ENCODE results near the gene TET3. TPM values are rescaled to one million over a fixed set of nuclear protein-coding genes. Genes with fewer than 3 reads are reported as not detected.

Gene TET3
- total and polyA plus RNA-seq, 5 donors = 1.1 to 3.3 (median 2.6) TPM

DNA sequence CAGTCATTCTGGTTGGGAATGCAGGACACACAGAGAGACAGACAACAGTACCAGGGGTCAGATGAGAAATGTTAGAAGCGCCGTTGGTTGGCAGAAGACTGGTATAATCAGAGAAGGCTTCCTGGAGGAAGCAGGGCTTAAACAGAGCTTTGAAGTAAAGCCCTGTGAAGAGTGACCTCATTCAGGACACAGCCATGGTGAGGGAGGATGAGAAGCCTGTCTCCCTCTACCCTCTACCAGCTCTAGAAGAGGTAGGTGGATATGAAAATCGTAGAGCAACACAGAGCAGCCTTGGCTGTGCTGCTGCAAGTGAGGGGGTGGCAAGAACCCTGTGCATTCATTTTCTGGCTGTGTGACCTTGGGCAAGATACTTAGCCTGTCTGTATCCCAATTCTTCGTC lies 14.2 kb downstream of the TET3 start:
- intact Hi-C loops (cut with DNase I) = no loop called here
- no peak for ATAC-seq
- WGBS = 80% methylated on average over 4 of the region's 4 CpGs

DNA sequence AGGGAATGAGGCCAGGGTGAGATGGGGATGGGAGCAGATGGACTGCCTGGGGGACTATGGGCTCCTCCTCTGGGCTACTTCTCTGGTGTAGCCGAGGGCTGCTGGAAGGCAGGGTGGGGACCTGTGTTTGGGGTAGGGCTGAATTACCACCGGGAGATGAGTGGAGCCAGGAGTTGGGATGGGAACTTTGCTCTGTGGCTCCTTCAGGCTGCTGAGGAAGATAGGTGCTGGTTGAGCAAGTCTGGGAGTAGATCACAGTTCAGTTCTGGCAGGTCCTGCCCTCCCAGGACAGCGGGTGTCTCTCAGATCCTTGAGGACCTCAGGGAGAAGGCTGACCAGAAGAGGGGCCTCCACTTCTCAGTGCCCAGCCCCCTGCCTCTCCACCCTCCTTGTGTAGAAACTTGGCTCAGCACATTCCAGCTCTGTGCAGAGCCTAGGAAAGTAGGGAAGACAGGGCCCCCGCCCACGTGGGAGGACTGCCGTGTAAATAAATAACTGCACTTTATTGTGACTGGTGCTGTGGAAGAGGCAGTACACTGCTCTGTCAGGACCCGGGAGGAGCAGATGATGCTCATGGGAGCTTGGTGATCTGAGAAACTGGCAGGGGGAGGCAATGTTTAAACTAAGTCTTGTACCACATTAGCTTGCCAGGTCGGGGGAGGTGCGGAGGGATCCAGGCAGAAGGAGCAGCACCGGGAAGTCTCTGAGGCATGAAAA lies 15.3 kb downstream of the TET3 start:
- DNase-seq (peak in 1 of 3 donors; percentile 58), ATAC-seq (no peak)
- H3K9me3 ChIP-seq (ENCODE audit: control insufficient read depth, low read length) = no peaks in the 10 kb centered on the region
- H3K4me1 ChIP-seq (ENCODE audit: control insufficient read depth, insufficient read depth, low read length) = peaks cover 11% of the 10 kb centered on the region
- H3K27me3 ChIP-seq (ENCODE audit: control insufficient read depth, insufficient read depth) = no peaks in the 10 kb centered on the region
- no peak overlapping the region for H3K27ac ChIP-seq (ENCODE audit: low read length)
- no peak overlapping the region for H3K4me3 ChIP-seq (ENCODE audit: low read length)
- 38% methylated on average over 10 of the region's 10 CpGs for WGBS
- intact Hi-C loops (cut with DNase I) = no loop called here

More for the DNA sequence above, 14.2 kb downstream of the TET3 start:
- no peaks in the 10 kb centered on the region for H3K9me3 ChIP-seq (ENCODE audit: control insufficient read depth, low read length)
- DNase-seq = no peak
- H3K27ac ChIP-seq (ENCODE audit: low read length) = no peak overlapping the region
- H3K27me3 ChIP-seq (ENCODE audit: control insufficient read depth, insufficient read depth) = no peaks in the 10 kb centered on the region
- H3K4me1 ChIP-seq (ENCODE audit: control insufficient read depth, insufficient read depth, low read length) = peaks cover 11% of the 10 kb centered on the region
- no peak overlapping the region for H3K4me3 ChIP-seq (ENCODE audit: low read length)

DNA sequence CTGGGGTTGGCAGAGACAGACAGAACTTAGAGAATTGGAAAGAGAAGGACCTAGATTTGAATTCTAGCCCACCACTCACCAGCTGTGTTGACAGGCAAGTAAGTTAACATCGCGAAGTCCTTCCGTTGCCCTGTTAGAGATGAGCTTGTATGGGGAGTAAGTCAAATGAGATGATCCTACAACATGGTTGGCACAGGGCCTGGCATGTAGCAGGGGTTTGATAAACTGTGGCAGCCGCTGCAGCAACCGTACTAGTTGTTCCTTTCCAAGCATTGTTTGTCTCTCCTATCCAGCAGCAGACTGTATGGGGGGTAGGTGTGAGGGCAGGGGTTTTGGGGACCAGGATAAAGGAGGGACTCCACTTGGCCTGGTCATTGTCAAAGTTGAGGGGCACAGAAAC lies 16.0 kb downstream of the TET3 start:
- Histone ChIP-seq H3K4me3 (ENCODE audit: low read length) (no peak overlapping the region), H3K4me1 (ENCODE audit: control insufficient read depth, insufficient read depth, low read length) (peaks cover 12% of the 10 kb centered on the region), H3K27ac (ENCODE audit: low read length) (no peak overlapping the region), H3K9me3 (ENCODE audit: control insufficient read depth, low read length) (no peaks in the 10 kb centered on the region), H3K27me3 (ENCODE audit: control insufficient read depth, insufficient read depth) (no peaks in the 10 kb centered on the region)
- WGBS = 53% methylated on average over 5 of the region's 5 CpGs
- intact Hi-C loops (cut with DNase I) = no loop called here
- DNase-seq (peak in 1 of 3 donors; percentile 55), ATAC-seq (no peak)

DNA sequence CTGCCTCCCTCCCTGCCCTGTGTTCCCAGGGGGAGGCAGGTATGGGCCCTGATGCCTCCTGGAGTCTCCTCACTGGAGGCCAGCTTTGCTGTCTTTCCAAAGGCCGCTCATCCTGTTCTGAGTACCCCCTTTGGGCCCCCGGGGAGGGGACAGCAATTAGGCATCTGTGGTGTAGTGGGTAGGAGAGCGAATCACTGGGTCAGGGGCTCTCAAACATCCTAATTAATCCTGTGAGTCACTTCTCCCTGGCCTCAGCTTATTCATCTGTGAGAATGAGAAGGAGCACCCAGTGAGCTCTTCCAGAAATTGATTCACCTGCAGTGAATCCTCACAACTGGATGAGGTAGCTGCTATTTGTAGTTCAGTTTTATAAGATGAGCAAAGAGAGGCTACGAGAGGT lies 16.4 kb downstream of the TET3 start:
- 84% methylated on average over 4 of the region's 4 CpGs for WGBS
- intact Hi-C loops (cut with DNase I) = no loop called here
- peaks cover 13% of the 10 kb centered on the region for H3K4me1 ChIP-seq (ENCODE audit: control insufficient read depth, insufficient read depth, low read length)

DNA sequence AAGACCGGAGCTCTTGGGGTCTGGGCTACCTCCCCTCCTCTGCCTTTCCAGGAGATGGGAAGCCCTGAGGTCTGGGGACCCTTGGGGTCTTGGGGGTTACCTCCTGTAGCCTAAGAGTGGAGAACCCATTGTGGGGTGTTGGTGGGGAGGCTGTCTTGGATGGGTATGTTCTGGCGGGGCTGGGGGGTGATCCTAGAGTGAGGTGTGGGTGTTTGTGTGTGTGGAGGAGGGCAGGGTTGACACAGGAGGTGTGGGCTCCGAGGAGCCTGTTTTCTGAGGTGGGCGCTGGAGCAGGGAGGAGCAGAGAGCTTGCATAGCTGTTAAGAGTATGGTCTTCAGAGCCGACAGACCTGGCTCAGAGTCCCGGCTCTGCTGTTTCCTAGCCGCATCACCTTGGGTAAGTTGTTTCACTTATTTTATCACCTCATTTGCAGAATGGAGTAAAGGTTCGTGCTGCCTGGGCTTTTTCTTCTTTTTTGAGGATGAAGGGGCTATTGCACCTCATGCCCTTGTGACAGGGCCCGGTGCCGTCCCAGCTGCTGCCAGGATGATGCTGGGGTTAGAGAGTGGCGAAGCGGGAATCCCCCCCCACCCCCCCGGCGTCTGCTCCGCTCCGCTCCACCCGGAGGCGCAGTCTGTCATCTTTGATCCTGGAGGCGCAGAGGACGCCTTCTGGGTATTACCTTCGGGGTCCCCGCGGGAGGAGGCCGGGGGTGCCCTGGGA lies 17.2 kb downstream of the TET3 start:
- intact Hi-C loops (cut with DNase I) = no loop called here
- Histone ChIP-seq H3K9me3 (ENCODE audit: control insufficient read depth, low read length) (no peaks in the 10 kb centered on the region), H3K4me1 (ENCODE audit: control insufficient read depth, insufficient read depth, low read length) (peaks cover 15% of the 10 kb centered on the region), H3K4me3 (ENCODE audit: low read length) (peak overlapping the region; percentile 71), H3K27me3 (ENCODE audit: control insufficient read depth, insufficient read depth) (no peaks in the 10 kb centered on the region), H3K27ac (ENCODE audit: low read length) (no peak overlapping the region)
- DNase-seq (peak in 1 of 3 donors; percentile 45), ATAC-seq (no peak)
- WGBS = 14% methylated on average over 24 of the region's 24 CpGs

More for the DNA sequence above, 16.4 kb downstream of the TET3 start:
- Histone ChIP-seq H3K27ac (ENCODE audit: low read length) (no peak overlapping the region), H3K27me3 (ENCODE audit: control insufficient read depth, insufficient read depth) (no peaks in the 10 kb centered on the region), H3K9me3 (ENCODE audit: control insufficient read depth, low read length) (no peaks in the 10 kb centered on the region), H3K4me3 (ENCODE audit: low read length) (no peak overlapping the region)
- no peak for DNase-seq
- no peak for ATAC-seq

DNA sequence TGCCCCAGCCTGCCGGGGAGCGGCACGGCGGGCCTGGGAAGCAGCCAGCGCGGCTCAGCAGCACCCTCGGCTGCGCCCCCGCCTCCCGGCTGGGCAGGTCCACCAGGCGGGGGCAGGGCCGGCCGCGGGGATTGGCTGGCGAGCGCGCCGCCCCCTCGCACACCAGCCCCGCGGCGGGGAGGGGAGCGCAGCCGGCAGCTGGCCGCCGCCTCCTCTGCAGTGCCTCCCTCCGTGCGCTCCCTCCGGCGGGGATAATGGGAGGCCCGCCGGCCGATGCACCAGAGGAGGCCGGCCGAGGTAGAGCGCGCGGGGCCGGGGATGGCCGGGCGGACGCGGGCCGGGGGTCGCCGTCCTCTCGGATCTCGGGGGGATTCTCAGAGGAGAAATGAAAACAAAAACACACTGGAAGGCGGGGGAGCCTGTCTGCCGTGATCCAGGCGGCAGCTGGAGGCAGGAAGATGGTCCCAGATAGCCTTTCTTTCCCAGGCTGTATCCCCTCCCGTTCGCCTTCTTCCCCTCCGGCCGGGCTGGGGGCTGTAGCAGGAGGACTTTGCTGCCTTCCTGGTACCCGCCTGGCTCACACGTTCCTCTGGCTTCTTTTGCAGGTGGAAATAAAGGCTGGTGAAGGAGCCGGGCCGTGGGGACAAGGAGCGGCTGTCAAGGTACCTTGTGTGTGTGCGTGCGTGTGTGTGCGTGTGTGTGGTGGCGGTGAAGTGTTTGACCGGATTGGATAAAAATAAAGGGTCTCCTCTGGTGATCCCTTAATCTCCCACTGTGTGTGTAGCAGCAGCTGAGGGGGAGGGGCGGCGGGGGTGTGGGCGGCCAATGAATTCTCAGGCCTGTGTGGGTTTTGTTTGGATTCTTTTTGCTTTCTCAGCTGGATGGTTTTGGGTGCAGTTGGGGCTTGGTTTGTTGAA lies 18.1 kb downstream of the TET3 start:
- Histone ChIP-seq H3K9me3 (ENCODE audit: control insufficient read depth, low read length) (no peaks in the 10 kb centered on the region), H3K4me1 (ENCODE audit: control insufficient read depth, insufficient read depth, low read length) (peaks cover 15% of the 10 kb centered on the region), H3K4me3 (ENCODE audit: low read length) (peak overlapping the region; percentile 71), H3K27ac (ENCODE audit: low read length) (no peak overlapping the region), H3K27me3 (ENCODE audit: control insufficient read depth, insufficient read depth) (no peaks in the 10 kb centered on the region)
- DNase-seq (peak; percentile 88 to 96 (median 94)), ATAC-seq (peak; percentile 98 to 99)
- WGBS = 4% methylated on average over 68 of the region's 68 CpGs
- intact Hi-C loops (cut with DNase I) = no loop called here

DNA sequence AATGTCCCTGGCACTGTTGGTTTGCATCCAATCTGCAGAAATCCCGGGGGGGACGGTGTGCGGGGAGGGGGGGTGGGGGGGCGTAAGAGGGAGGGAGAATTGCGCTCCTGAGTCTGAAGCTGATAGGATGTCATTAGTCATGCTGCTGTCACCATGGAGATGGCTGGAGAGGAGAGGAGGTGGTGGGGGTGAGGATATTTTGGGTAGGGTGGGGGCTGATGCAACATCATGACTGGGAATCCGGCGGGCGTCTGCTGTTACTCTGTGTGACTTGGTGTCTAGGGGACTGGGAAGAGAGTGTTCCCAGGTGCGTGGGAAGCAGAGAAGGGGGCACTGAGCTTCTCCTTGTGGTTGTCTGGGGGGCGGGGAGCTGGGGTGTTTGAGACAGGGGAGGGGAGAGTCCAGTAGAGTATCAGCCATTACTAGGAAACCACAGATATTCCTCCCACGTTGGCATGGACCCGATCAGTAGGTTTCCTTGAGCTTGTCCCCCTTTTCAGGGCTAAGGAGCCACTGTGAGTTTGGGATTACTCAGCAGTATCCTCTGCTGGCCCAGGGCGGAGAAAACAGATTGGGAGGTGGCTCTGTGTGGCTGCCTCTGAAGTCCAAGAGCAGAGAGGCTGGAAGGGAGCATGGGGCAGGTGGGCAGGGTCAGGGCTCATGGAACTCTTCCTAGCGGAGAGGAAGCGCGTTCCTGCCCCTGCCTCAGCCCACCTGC lies 18.9 kb downstream of the TET3 start:
- no peak overlapping the region for H3K27ac ChIP-seq (ENCODE audit: low read length)
- ATAC-seq = peak in 1 of 2 donors; percentile 37

DNA sequence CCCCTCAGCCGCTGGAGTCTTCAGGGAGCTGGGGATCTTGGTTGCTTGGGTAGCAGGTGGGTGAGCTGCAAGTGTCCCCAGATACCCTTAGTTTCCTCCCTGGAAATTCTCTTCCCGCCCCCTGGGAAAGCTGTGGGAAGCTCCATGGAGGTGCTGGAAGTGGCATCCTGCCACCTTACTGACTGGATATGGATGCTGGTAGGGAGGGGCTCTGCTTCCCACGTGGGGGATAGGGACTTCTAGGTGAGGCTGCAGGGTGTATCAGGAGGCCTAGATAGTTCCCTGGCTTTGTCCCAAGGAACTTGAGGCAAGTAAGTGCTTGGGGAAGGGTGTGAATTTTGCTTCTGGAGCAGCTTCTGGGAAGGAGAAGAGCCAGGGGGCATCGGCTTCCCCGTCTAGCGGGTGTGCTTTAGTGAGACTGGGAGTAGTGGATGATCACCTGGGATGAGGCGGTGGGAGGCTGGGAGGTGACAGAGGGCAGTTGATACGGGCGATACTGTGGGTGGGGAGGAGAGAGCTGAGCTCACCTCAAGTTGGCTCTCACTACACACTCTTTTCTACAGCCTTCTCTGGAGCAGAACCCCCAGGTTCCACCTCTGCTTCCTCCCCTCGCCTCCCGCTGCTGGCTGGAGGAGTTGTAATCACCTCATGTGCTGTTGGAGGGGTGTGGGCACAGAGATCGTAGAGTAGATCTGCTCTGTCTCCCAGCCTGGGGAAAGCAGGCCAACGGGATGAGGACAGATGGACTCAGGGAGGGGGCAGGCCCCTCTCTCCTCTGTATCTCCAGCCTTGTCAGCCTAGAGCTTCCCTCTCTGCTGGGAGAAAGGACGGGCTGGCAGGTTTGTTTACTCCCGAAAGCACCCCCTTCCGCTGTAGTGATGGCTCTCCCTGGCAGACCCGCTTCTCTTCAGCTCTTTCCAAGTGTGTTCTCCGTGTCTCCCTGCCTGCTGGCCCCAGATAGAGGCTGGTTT lies 19.8 kb downstream of the TET3 start:
- no peaks in the 10 kb centered on the region for H3K27me3 ChIP-seq (ENCODE audit: control insufficient read depth, insufficient read depth)
- peaks cover 22% of the 10 kb centered on the region for H3K4me1 ChIP-seq (ENCODE audit: control insufficient read depth, insufficient read depth, low read length)
- intact Hi-C loops (cut with DNase I) = no loop called here
- H3K9me3 ChIP-seq (ENCODE audit: control insufficient read depth, low read length) = no peaks in the 10 kb centered on the region
- DNase-seq (no peak), ATAC-seq (no peak)
- 78% methylated on average over 18 of the region's 18 CpGs for WGBS
- H3K27ac ChIP-seq (ENCODE audit: low read length) = no peak overlapping the region
- H3K4me3 ChIP-seq (ENCODE audit: low read length) = no peak overlapping the region

More for the DNA sequence above, 18.9 kb downstream of the TET3 start:
- Histone ChIP-seq H3K4me1 (ENCODE audit: control insufficient read depth, insufficient read depth, low read length) (peaks cover 15% of the 10 kb centered on the region), H3K9me3 (ENCODE audit: control insufficient read depth, low read length) (no peaks in the 10 kb centered on the region), H3K27me3 (ENCODE audit: control insufficient read depth, insufficient read depth) (no peaks in the 10 kb centered on the region), H3K4me3 (ENCODE audit: low read length) (peak overlapping the region; percentile 71)
- intact Hi-C loops (cut with DNase I) = no loop called here
- 41% methylated on average over 16 of the region's 16 CpGs for WGBS
- peak in 2 of 3 donors; percentile 55 to 56 for DNase-seq

DNA sequence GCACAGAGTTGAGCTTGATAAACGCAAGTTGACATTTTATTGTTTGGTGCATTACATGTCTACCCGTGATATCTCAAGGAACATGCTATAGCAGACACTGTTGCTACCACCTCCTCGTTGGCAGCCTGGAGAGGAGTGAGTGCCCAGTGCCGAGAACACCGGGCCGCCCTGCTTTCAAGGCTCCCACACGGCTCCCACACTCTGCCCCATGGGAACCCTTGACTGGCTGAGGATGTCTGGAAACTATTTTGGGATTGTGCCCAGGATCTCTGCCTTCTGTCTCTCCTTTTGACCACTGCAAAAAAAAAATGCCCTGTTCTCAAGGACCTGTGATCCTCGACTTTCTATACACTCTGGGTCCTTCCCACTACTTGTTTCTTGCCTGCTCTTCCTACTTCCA lies 21.1 kb downstream of the TET3 start:
- Histone ChIP-seq H3K4me3 (ENCODE audit: low read length) (no peak overlapping the region), H3K27me3 (ENCODE audit: control insufficient read depth, insufficient read depth) (no peaks in the 10 kb centered on the region), H3K27ac (ENCODE audit: low read length) (no peak overlapping the region), H3K9me3 (ENCODE audit: control insufficient read depth, low read length) (no peaks in the 10 kb centered on the region), H3K4me1 (ENCODE audit: control insufficient read depth, insufficient read depth, low read length) (peaks cover 23% of the 10 kb centered on the region)
- intact Hi-C loops (cut with DNase I) = no loop called here
- 57% methylated on average over 8 of the region's 8 CpGs for WGBS
- ATAC-seq (no peak), DNase-seq (no peak)
